H9 (cell line): Measurements from ENCODE around the gene MAPK1IP1L. TPM values are rescaled to one million over a fixed set of nuclear protein-coding genes. Genes with fewer than 3 reads are reported as not detected.

ENCODE experiments used
- DNase-seq: peaks from one replicate; pipeline ENCODE4 v3.0.0-alpha.2; 2017
- H2AFZ ChIP-seq: one replicate; pipeline ENCODE4 v1.6.1; 2013; ENCODE audit warnings: mild to moderate bottlenecking, low read length, control low read depth, moderate library complexity
- H2AK5ac ChIP-seq: 2 replicates; pipeline ENCODE4 v1.6.1; 2013; ENCODE audit warnings: low read length, control low read depth, mixed read lengths; ENCODE audit not compliant: insufficient read length
- H2BK120ac ChIP-seq: one replicate; pipeline ENCODE4 v1.6.1; 2013; ENCODE audit warnings: low read depth, mild to moderate bottlenecking, low read length, control low read depth, inconsistent platforms; ENCODE audit not compliant: poor library complexity, severe bottlenecking
- H2BK12ac ChIP-seq: 2 replicates; pipeline ENCODE4 v1.6.1; 2013; ENCODE audit warnings: low read length, control low read depth, mixed read lengths, low read depth; ENCODE audit not compliant: insufficient read length
- H2BK15ac ChIP-seq: 2 replicates; pipeline ENCODE4 v1.6.1; 2013; ENCODE audit warnings: low read depth, low read length, control low read depth
- H2BK20ac ChIP-seq: one replicate; pipeline ENCODE4 v1.6.1; 2013; ENCODE audit warnings: low read depth, mild to moderate bottlenecking, low read length, control low read depth, inconsistent platforms; ENCODE audit not compliant: poor library complexity, severe bottlenecking
- H2BK5ac ChIP-seq: 2 replicates; pipeline ENCODE4 v1.6.1; 2013; ENCODE audit warnings: low read length, control low read depth, mixed read lengths; ENCODE audit not compliant: insufficient read length
- H3K14ac ChIP-seq: 2 replicates; pipeline ENCODE4 v1.6.1; 2013; ENCODE audit warnings: low read length, control low read depth; ENCODE audit not compliant: insufficient read depth
- H3K18ac ChIP-seq: 2 replicates; pipeline ENCODE4 v1.6.1; 2013; ENCODE audit warnings: low read depth, mild to moderate bottlenecking, mixed read lengths, low read length, control low read depth; ENCODE audit not compliant: insufficient read length
- H3K23ac ChIP-seq: 2 replicates; pipeline ENCODE4 v1.6.1; 2013; ENCODE audit warnings: low read length, control low read depth, mixed read lengths, low read depth; ENCODE audit not compliant: insufficient read length
- H3K23me2 ChIP-seq: 2 replicates; pipeline ENCODE4 v1.6.1; 2013; ENCODE audit warnings: low read depth, mild to moderate bottlenecking, mixed read lengths, low read length, control low read depth; ENCODE audit not compliant: insufficient read length, poor library complexity, severe bottlenecking
- H3K27ac ChIP-seq: 2 replicates; pipeline ENCODE4 v1.5.1; 2013; ENCODE audit warnings: low read length, control low read depth, mixed read lengths, low read depth; ENCODE audit not compliant: insufficient read length
- H3K27me3 ChIP-seq: 2 replicates; pipeline ENCODE4 v1.6.1; 2013; ENCODE audit warnings: low read length, control low read depth, inconsistent platforms; ENCODE audit not compliant: insufficient read depth
- H3K4ac ChIP-seq: 2 replicates; pipeline ENCODE4 v1.6.1; 2013; ENCODE audit warnings: low read depth, mild to moderate bottlenecking, control low read depth, inconsistent platforms, low read length, moderate library complexity
- H3K4me1 ChIP-seq: 2 replicates; pipeline ENCODE4 v1.6.1; 2013; ENCODE audit warnings: low read length, control low read depth, inconsistent platforms; ENCODE audit not compliant: insufficient read depth
- H3K4me2 ChIP-seq: 2 replicates; pipeline ENCODE4 v1.6.1; 2013; ENCODE audit warnings: low read length, control low read depth, mixed read lengths; ENCODE audit not compliant: insufficient read length, insufficient read depth
- H3K56ac ChIP-seq: 2 replicates; pipeline ENCODE4 v1.6.1; 2013; ENCODE audit warnings: low read depth, mild to moderate bottlenecking, mixed read lengths, low read length, control low read depth; ENCODE audit not compliant: insufficient read length
- H3K79me1 ChIP-seq: 2 replicates; pipeline ENCODE4 v1.6.1; 2013; ENCODE audit warnings: low read depth, mild to moderate bottlenecking, moderate library complexity, low read length, control low read depth, inconsistent platforms; ENCODE audit not compliant: insufficient read depth, poor library complexity, severe bottlenecking
- H3K79me2 ChIP-seq: 2 replicates; pipeline ENCODE4 v1.6.1; 2013; ENCODE audit warnings: low read length, control low read depth, inconsistent platforms; ENCODE audit not compliant: insufficient read depth
- H3K9ac ChIP-seq: 2 replicates; pipeline ENCODE4 v1.6.1; 2013; ENCODE audit warnings: low read length, control low read depth, mixed read lengths; ENCODE audit not compliant: insufficient read length; ENCODE audit errors: extremely low read depth
- H3K9me3 ChIP-seq: one replicate; pipeline ENCODE4 v1.6.1; 2013; ENCODE audit warnings: low read depth, low read length, inconsistent platforms; ENCODE audit not compliant: control insufficient read depth
- H3T11ph ChIP-seq: one replicate; pipeline ENCODE4 v1.6.1; 2013; ENCODE audit warnings: mild to moderate bottlenecking, low read length, control low read depth, inconsistent platforms
- H4K20me1 ChIP-seq: one replicate; pipeline ENCODE4 v1.6.1; 2013; ENCODE audit not compliant: control insufficient read depth, insufficient read length, insufficient read depth
- H4K5ac ChIP-seq: 2 replicates; pipeline ENCODE4 v1.6.1; 2013; ENCODE audit warnings: low read depth, mild to moderate bottlenecking, mixed read lengths, low read length, control low read depth; ENCODE audit not compliant: insufficient read length
- H4K8ac ChIP-seq: replicated peaks from 2 replicates; pipeline ENCODE4 v1.6.1; 2013; ENCODE audit warnings: low read length, control low read depth, mixed read lengths, low read depth; ENCODE audit not compliant: insufficient read length
- H4K91ac ChIP-seq: 2 replicates; pipeline ENCODE4 v1.6.1; 2013; ENCODE audit warnings: low read depth, mild to moderate bottlenecking, moderate library complexity, mixed read lengths, low read length, control low read depth; ENCODE audit not compliant: insufficient read length
- H3K27ac Mint-ChIP-seq, 3 experiments: 2 replicates in 2 of 3; 3 replicates in 1 of 3; pipeline ENCODE4 v1.8.0; 2020 to 2021; ENCODE audit warnings: mixed read lengths in 3 of 3, mild to moderate bottlenecking in 1 of 3, moderate library complexity in 1 of 3
- H3K27me3 Mint-ChIP-seq: 2 replicates; pipeline ENCODE4 v1.8.0; 2021; ENCODE audit warnings: low read depth, mild to moderate bottlenecking, moderate library complexity, mixed read lengths
- H3K36me3 Mint-ChIP-seq, 3 experiments: 2 replicates in 2 of 3; 3 replicates in 1 of 3; pipeline ENCODE4 v1.8.0; 2020 to 2021; ENCODE audit warnings: low read depth in 3 of 3, mixed read lengths in 3 of 3; ENCODE audit not compliant: insufficient read depth in 1 of 3
- H3K4me1 Mint-ChIP-seq, 2 experiments: 2 replicates each; pipeline ENCODE4 v1.8.0; 2020; ENCODE audit warnings: mixed read lengths in 2 of 2
- H3K4me3 Mint-ChIP-seq, 2 experiments: 2 replicates in 1 of 2; 3 replicates in 1 of 2; pipeline ENCODE4 v1.8.0; 2020 to 2021; ENCODE audit warnings: mild to moderate bottlenecking in 2 of 2, mixed read lengths in 2 of 2, moderate library complexity in 1 of 2
- H3K9me3 Mint-ChIP-seq, 2 experiments: 2 replicates in 1 of 2; 3 replicates in 1 of 2; pipeline ENCODE4 v1.8.0; 2020; ENCODE audit warnings: mild to moderate bottlenecking in 2 of 2, mixed read lengths in 2 of 2, moderate library complexity in 1 of 2
- CTCF ChIP-seq: fragments of 200-600 bp; sonication (generic); conservative IDR thresholded peaks from 3 replicates; pipeline ENCODE4 v1.8.0; 2021; ENCODE audit warnings: antibody characterized with exemption, mild to moderate bottlenecking
- WGBS: extraction: QIAGEN DNeasy Blood & Tissue Kit; methylation state at CpG from one replicate; pipeline ENCODE4 v1.1.7; 2013; ENCODE audit warnings: missing lambda C conversion rate, low lambda C conversion rate, mixed read lengths; ENCODE audit not compliant: insufficient read length; ENCODE audit errors: extremely low coverage; 5-methylcytosine and 5-hydroxymethylcytosine counted together
- total RNA-seq: library from RNA; stranded (reverse); gene quantifications from 2 replicates; pipeline ENCODE4 v1.2.1, GENCODE V29; 2021

Gene MAPK1IP1L
- total RNA-seq, 1 experiment from 2014 or later, result 133 TPM

- Histone ChIP-seq H2BK15ac (no peak overlapping the region), H3K4me1 (peaks cover 12% of the 10 kb centered on the region; the same call in 1 of the 2 replicates), H3K4me2 (no peak overlapping the region), H2BK20ac (no peak overlapping the region), H3T11ph (no peak overlapping the region), H3K23ac (no peak overlapping the region), H3K79me1 (no peaks in the 10 kb centered on the region), H3K27me3 (no peaks in the 10 kb centered on the region), H4K20me1 (no peaks in the 10 kb centered on the region), H3K56ac (no peak overlapping the region), H3K23me2 (no peaks in the 10 kb centered on the region), H3K14ac (no peak overlapping the region), H4K8ac (no peak overlapping the region), H3K18ac (no peak overlapping the region), H3K79me2 (no peaks in the 10 kb centered on the region), H3K9me3 (no peaks in the 10 kb centered on the region), H2BK5ac (no peak overlapping the region), H2AK5ac (no peak overlapping the region), H2BK12ac (no peak overlapping the region), H4K91ac (no peak overlapping the region), H3K4ac (no peak overlapping the region), H4K5ac (no peak overlapping the region), H2BK120ac (no peak overlapping the region), H2AFZ (no peak overlapping the region), H3K9ac (no peak overlapping the region), H3K27ac (no peak overlapping the region)
- Mint-ChIP-seq H3K4me1 (peaks cover 33 to 43% of the 10 kb centered on the region in 2 experiments), H3K9me3 (no peaks in the 10 kb centered on the region), H3K27me3 (peaks cover 1% of the 10 kb centered on the region), H3K36me3 (peaks cover 0 to 5% (median 0%) of the 10 kb centered on the region in 3 experiments; a peak in 2 of 7 replicates), H3K27ac (no peak overlapping the region; a peak in 2 of 7 replicates), H3K4me3 (no peak overlapping the region)
- no peak for TF ChIP-seq CTCF
- no peak for DNase-seq
- no CpG with 5 or more reads among the region's 5 CpGs for WGBS
Measured at GRCh38 chr14:55101698-55102097, 50.3 kb downstream of the MAPK1IP1L start.
